Heart left ventricle (tissue), 16 donors: Measurements from ENCODE around the gene ZNF550. TPM values are rescaled to one million over a fixed set of nuclear protein-coding genes. Genes with fewer than 3 reads are reported as not detected.

Experiments
- ATAC-seq, 4 donors: fragments of 200-7000 bp; cut with Tn5 transposase; one replicate each; pipeline ENCODE4 v1.9.1; 2020 to 2022; ENCODE audit warnings: moderate library complexity in 4 of 4, mild to moderate bottlenecking in 3 of 4, moderate number of reproducible peaks in 1 of 4
- DNase-seq, 5 donors: peaks; one replicate each; pipeline ENCODE4 v3.0.0-alpha.2; 2020
- H3K27ac ChIP-seq, 12 donors: fragments of 200-600 bp; sonication (generic) in 4 of 12; one replicate each; pipeline versions ENCODE4 v1.5.0 to v1.8.0; 2016 to 2022; ENCODE audit warnings: mild to moderate bottlenecking in 2 of 12
- H3K27me3 ChIP-seq, 9 donors: fragments of 200-600 bp; sonication (generic) in 2 of 9; one replicate each; pipeline versions ENCODE4 v1.5.1 to v1.8.0; 2016 to 2022; ENCODE audit warnings: mild to moderate bottlenecking in 3 of 9
- H3K36me3 ChIP-seq, 9 donors: fragments of 200-600 bp; sonication (generic) in 2 of 9; one replicate each; pipeline versions ENCODE4 v1.5.0 to v1.8.0; 2018 to 2022; ENCODE audit warnings: mild to moderate bottlenecking in 2 of 9
- H3K4me1 ChIP-seq, 12 donors: fragments of 200-600 bp; sonication (generic) in 4 of 12; one replicate each; pipeline versions ENCODE4 v1.5.0 to v1.8.0; 2016 to 2022; ENCODE audit warnings: mild to moderate bottlenecking in 3 of 12
- H3K4me3 ChIP-seq, 12 donors: fragments of 200-600 bp; sonication (generic) in 4 of 12; one replicate each; pipeline versions ENCODE4 v1.5.0 to v1.8.0; 2017 to 2022; ENCODE audit warnings: mild to moderate bottlenecking in 9 of 12, moderate library complexity in 4 of 12
- H3K9me3 ChIP-seq, 12 donors: fragments of 200-600 bp; sonication (generic) in 4 of 12; one replicate each; pipeline versions ENCODE4 v1.5.0 to v1.8.0; 2016 to 2022; ENCODE audit warnings: mild to moderate bottlenecking in 1 of 12
- CTCF ChIP-seq, 12 donors: fragments of 200-600 bp; sonication (generic) in 4 of 12; IDR thresholded peaks; one replicate each; pipeline versions ENCODE4 v1.5.0 to v1.8.0; 2018 to 2022; ENCODE audit warnings: antibody characterized with exemption in 12 of 12, mild to moderate bottlenecking in 5 of 12
- POLR2A ChIP-seq, 2 donors: fragments of 450-650 bp; IDR thresholded peaks; one replicate each; pipeline ENCODE4 v1.6.1; 2017; ENCODE audit warnings: antibody characterized with exemption in 2 of 2, mild to moderate bottlenecking in 2 of 2, moderate library complexity in 2 of 2
- WGBS, 4 donors: extraction: QIAGEN DNeasy Blood & Tissue Kit in 2 of 4; methylation state at CpG; one replicate each; pipeline versions ENCODE4 v1.1.5 to v1.1.7; 2013 to 2018; 5-methylcytosine and 5-hydroxymethylcytosine counted together
- intact Hi-C, 10 donors: fragments of 100-400 bp; cut with DNase I; formaldehyde crosslinking; loops; one replicate each; pipeline versions ENCODE4 v1.11.1 to v1.14.2; 2022
- polyA plus RNA-seq, 2 donors: library from polyadenylated mRNA; stranded (reverse); fragments of 200-250 nt; gene quantifications; one replicate each; pipeline ENCODE4 v1.2.3, GENCODE V29; 2013
- total RNA-seq, 9 donors: library from RNA; depleted of rRNA in 2 of 9; stranded (reverse); fragments of >200 nt in 2 of 9; fragmentation: NEBNext Ultra II Directional in 3 of 9; extraction: Animal tissue kit (Norgen Biotek cat#: 25700) in 3 of 9; gene quantifications; one replicate each; pipeline versions ENCODE4 v1.1.0 to v1.2.4, GENCODE V29; 2016 to 2023
- donor health status: ischemic (EF 13 %, LVEDD 7.1; RV severe dilation, severe dysfunction).
- donor health status: healthy with polysubstance abuse.
- donor health status: DM: no; HTN: yes; CAD: no.
- donor health status: DM: no; HTN: no; CAD: no.
- donor health status: ischemic (EF 25% LVEDD 6.9; RV normal size, moderate dysfunction).
- donor health status: ischemic (EF 25% LVEDD 5.7; RV mildly dilated, moderate dysfunction).
- donor health status: healthy.
- donor health status: DM: yes; HTN: yes; CAD: no.
- donor health status: ischemic (EF 35%, LVEDD 5.7; RV mildly dilated, moderate dysfunction).
- donor health status: nonischemic (EF 11% LVEDD 7.7; RV severe dilation, severe dysfunction).
- donor health status: DM: yes; HTN: yes; CAD: no.
- donor health status: PGD.
- donor health status: ischemic (EF 29% LVEDD 5.4; RV normal size, mild dysfunction).
- donor health status: nonischemic (EF 23%, LVEDD 6.1; RV moderate dilation, normal function).

ZNF550 gene
- total and polyA plus RNA-seq, 11 donors = 3.6 to 10.1 (median 6.9) TPM

GRCh38 chr19:57570707-57571106 lies 11.0 kb upstream of the ZNF550 start:
- no peak overlapping the region for H3K27ac ChIP-seq
- H3K36me3 ChIP-seq = peaks cover 17 to 48% (median 41%) of the 10 kb centered on the region in 9 donors
- TF ChIP-seq CTCF (IDR thresholded peaks at IDR 0.05) = no peak
- no peak for TF ChIP-seq POLR2A (IDR thresholded peaks at IDR 0.05)
- peaks cover 12 to 100% (median 90%) of the 10 kb centered on the region in 12 donors for H3K9me3 ChIP-seq
- H3K27me3 ChIP-seq = no peaks in the 10 kb centered on the region
- intact Hi-C loops = no loop called here
- ATAC-seq = no peak
- DNase-seq = no peak
- no peak overlapping the region for H3K4me3 ChIP-seq
- no peaks in the 10 kb centered on the region for H3K4me1 ChIP-seq

GRCh38 chr19:57566396-57567265 lies 7.0 kb upstream of the ZNF550 start:
- H3K27me3 ChIP-seq = no peaks in the 10 kb centered on the region
- H3K27ac ChIP-seq = no peak overlapping the region
- H3K4me1 ChIP-seq = no peaks in the 10 kb centered on the region
- TF ChIP-seq POLR2A (IDR thresholded peaks at IDR 0.05) = no peak
- intact Hi-C loops = no loop called here
- DNase-seq (no peak), ATAC-seq (no peak)
- no peak overlapping the region for H3K4me3 ChIP-seq
- H3K9me3 ChIP-seq = peaks cover 3 to 100% (median 72%) of the 10 kb centered on the region in 12 donors
- H3K36me3 ChIP-seq = peaks cover 0 to 7% (median 0%) of the 10 kb centered on the region in 9 donors
- WGBS, 4 donors = 50 to 65% (median 60%) methylated on average over 7 of the region's 7 CpGs

- intact Hi-C loops = no loop called here
- H3K4me3 ChIP-seq = no peak overlapping the region
- 36 to 63% (median 48%) methylated on average over 1 of the region's 1 CpG for WGBS, 4 donors
- no peaks in the 10 kb centered on the region for H3K27me3 ChIP-seq
- H3K4me1 ChIP-seq = peaks cover 0 to 19% (median 6%) of the 10 kb centered on the region in 12 donors
- peaks cover 2 to 74% (median 45%) of the 10 kb centered on the region in 12 donors for H3K9me3 ChIP-seq
- ATAC-seq (no peak), DNase-seq (no peak)
- no peaks in the 10 kb centered on the region for H3K36me3 ChIP-seq
- TF ChIP-seq POLR2A (IDR thresholded peaks at IDR 0.05) = no peak
- no peak for TF ChIP-seq CTCF (IDR thresholded peaks at IDR 0.05)
- H3K27ac ChIP-seq = no peak overlapping the region
These were observed 3.9 kb upstream of the ZNF550 start for GRCh38 chr19:57563547-57563946.

GRCh38 chr19:57560049-57560491 lies 407 bp upstream of the ZNF550 start:
- Histone ChIP-seq H3K27me3 (no peaks in the 10 kb centered on the region), H3K36me3 (peaks cover 2 to 18% (median 13%) of the 10 kb centered on the region in 9 donors), H3K4me1 (peaks cover 5 to 42% (median 16%) of the 10 kb centered on the region in 12 donors), H3K27ac (peak overlapping the region in 11 of 12 donors; percentile 66 to 90 (median 79)), H3K9me3 (peaks cover 0 to 39% (median 14%) of the 10 kb centered on the region in 12 donors), H3K4me3 (peak overlapping the region; percentile 63 to 98 (median 82))
- intact Hi-C loops = no loop called here
- DNase-seq (peak; percentile 42 to 64 (median 58)), ATAC-seq (peak; percentile 16 to 61 (median 50))
- 12 to 41% (median 17%) methylated on average over 22 to 23 of the region's 23 CpGs for WGBS, 4 donors
- TF ChIP-seq CTCF (IDR thresholded peaks at IDR 0.05) (no peak), POLR2A (IDR thresholded peaks at IDR 0.05) (no peak)
